GM19035 (cell line): ENCODE data around the gene SYNDIG1.
"Not testable (repeated sequence)": the region's sequence is repeated elsewhere in the genome, so short reads cannot be mapped to it uniquely, and the experiment has no call there.

Experiments
- ATAC-seq: cut with Tn5 transposase; IDR thresholded peaks from one replicate; pipeline ENCODE4 v1.9.1; 2021; ENCODE audit not compliant: unreplicated experiment

The SYNDIG1 gene

GRCh38 chr20:24491041-24491756 lies 21.8 kb downstream of the SYNDIG1 start:
- ATAC-seq, result no peak

DNA sequence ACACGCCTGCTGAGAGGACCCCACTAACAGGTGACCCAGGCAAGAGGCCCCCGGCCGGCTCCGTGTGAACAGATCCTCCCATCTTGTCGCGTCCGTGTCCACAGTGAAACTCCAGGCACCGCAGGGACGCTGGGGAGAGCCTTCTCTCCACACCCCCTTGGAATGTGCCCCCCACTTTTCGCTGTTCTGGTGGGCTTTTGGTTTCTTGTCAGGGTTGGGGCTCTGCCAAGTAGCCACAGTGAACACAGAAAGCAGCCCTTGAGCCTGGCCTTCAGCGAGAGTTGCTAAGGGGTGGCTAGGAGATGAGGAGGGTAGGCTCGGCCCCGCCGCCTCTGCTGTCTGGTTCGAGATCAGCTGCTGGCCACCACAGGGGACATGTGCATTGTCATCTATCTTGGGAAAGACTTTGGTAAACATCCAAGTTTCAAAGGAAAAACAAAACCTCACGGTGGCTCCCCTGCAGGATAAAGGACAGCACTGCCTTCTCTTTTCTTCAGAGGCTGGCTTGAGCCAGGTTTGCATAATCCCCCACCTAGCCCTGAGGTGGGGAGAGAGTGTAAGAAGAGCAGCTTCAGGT lies 22.7 kb downstream of the SYNDIG1 start:
- no peak for ATAC-seq

DNA sequence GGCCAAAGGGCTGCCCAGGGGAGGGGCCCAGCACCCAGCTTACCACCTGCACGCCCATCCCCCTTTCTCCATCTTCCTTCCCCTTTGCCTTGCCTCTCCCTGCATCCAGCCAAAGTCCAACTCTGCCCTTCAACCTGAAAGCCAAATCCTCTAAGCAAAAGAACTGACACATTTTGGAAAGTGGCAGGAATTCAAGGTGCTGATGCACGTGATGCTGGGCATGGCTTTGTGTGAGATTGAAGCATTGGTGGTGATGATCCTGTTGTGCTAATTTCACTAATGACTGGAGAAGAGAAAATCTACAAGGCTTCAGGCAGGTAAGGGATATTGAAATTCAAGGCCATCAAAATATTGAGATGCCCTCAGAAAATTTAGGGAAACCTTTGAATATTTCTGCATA lies 23.3 kb downstream of the SYNDIG1 start:
- no peak for ATAC-seq

GRCh38 chr20:24493181-24493580 lies 23.8 kb downstream of the SYNDIG1 start:
- ATAC-seq, result no peak

DNA sequence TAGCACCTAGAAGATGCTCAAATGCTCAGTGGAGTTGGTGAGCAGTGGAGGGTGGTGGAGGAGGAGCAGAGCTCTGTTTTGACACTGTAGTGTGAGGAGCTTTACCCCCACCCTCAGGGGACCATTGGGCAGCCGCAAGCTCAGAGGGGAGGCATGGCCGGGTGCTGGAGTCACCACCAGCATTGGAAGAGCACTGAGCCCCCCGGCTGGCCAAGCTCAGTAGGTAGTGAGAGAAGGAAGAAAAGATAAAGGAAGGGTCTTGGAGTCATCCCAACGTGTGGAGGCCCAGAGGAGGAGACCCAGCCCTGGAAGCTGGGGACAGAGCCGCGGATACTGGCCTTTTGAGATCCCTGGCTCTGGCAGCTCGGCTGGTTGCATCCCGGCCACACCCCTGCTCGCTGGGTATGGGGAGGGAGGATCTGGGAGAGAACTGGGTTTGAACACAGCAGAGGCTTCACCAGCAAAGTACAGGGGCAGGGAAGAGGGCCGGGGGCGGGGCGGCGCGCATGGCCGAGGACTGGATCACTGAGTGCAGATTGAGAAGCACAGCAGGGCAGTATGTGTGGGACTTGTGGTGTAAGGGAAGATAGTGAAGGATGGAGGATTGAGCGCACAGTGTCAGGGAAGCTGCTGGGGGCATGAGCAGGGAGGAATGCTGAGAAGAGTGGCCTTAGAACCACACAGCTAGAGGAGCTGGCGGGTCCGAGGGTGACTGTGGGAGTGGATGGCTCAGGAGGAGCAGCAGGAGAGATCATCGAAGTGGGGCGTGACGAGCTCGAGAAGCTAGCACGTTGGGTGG lies 24.4 kb downstream of the SYNDIG1 start:
- no peak for ATAC-seq

DNA sequence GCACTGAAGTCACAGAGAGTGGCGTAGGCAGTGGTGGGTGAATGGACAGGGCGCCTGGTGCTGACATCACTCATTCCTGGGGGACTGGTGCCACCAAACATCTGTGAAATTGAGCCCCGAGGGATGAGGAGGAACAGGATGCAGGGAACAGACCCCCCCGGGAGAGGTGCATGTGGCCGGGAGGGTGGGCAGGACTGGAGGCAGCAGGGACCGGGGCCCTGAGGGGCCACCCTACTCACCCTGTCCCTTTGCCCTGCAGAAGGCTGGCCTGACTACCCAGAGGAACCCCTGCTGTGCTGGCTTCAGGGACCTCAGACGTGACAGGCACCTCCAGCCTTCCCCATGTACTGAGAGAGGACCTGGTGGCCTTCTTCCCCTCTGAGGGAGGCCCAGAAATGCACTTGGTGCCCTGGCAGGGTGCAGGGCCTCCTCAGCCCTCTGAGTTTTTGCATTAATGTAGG lies 25.1 kb downstream of the SYNDIG1 start:
- ATAC-seq, result no peak

DNA sequence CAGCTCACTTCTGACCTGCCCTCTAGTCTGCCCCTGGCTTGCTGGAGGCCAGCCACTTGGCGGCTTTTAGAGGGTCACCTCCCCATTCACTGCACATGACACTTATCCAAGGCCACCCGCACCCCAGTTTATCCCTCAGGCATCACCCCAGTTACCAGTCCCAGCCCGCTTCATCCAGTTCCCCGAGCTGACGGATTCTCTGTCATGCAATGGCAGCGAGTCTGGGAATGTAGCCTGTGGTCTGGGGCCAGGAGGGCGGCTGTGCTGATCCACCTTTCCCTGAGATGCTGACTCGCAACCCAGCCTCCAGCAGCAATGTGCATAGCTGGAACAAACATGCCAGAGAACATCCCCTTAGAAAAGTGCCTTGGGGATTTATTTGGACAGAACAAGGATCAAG lies 25.8 kb downstream of the SYNDIG1 start:
- ATAC-seq, result no peak

GRCh38 chr20:24497851-24498250 lies 28.4 kb downstream of the SYNDIG1 start:
- ATAC-seq, result no peak

GRCh38 chr20:24498641-24499040 lies 29.2 kb downstream of the SYNDIG1 start:
- no peak for ATAC-seq

DNA sequence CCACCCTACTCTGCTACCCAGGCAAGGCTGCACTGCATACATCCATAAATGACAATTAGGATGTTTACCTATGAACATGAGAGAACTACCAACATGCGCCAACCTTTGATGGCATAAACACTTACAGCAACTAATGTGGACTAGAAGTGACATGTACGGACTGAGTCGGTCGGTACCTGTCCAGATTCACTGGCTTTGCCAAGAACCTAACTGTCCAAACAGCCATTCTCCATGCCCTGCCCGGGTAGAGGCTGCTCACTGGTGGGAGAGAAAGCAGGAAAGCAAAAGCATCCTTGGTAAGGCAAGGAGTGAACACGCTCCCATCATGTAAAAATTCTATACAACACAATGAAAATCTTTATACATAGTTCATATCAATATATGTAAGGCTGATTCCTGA lies 30.0 kb downstream of the SYNDIG1 start:
- ATAC-seq, result no peak

DNA sequence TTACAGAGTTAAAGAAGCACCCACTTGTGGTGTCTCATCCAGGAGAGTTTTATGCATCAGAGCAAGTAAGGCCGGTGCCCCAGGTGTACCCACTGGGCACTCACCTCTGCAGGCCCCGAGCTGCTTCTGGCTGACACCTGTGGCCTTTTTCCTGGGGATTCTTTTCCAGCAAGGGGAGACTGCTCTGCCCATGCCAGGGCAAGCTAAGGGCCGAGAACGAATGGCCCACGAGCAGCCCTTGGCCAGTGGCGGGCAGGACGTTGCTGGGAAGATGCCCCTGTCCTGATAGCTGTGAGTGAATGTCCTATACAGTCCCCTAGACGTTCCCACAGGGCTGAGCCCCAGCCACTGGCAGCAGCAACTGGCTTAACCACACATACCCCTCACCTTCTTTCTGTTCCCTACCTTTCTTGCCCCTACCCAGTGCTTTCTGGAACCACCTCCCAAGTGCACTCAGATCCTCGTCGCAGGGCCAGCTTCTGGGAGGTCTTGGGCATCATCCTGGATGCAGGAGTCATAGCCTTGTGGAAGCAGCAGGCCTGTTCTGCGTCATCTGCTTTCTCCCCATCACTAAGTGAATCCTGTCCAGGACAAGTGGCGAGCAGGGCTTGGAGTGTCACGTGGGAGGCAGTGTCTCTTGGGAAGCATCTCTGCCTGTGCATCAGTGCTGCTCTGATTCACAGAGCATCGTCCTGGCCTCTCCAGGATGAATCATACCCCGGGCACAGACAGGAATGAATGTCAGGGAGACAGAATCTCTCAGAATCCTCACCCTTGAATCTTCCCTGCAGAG lies 32.5 kb downstream of the SYNDIG1 start:
- ATAC-seq, result no peak

DNA sequence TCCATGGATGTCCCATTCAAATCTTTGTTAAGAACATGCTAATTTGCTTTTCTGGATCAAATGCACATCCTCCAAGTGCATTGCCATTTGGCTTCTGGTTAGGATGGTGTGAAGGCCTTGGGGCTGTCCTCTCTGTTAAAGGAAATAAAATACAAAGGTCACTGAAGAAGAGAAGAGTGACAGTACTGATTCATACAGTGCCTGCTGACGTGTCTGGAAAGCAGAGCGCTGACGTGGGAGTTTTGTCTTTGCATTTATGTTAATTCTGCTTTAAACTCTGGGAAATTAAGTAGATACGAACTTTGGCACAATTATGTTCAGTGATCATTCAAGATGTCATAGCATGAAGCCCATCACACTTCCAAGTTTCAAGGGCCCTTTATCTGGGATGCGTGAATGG lies 33.2 kb downstream of the SYNDIG1 start:
- ATAC-seq, result no peak

- ATAC-seq, result no peak
These were observed 34.0 kb downstream of the SYNDIG1 start for GRCh38 chr20:24503352-24503931.

- ATAC-seq, result no peak
These were observed 35.2 kb downstream of the SYNDIG1 start for GRCh38 chr20:24504331-24505285.

- ATAC-seq, result no peak
These were observed 36.7 kb downstream of the SYNDIG1 start for GRCh38 chr20:24506146-24506545.

DNA sequence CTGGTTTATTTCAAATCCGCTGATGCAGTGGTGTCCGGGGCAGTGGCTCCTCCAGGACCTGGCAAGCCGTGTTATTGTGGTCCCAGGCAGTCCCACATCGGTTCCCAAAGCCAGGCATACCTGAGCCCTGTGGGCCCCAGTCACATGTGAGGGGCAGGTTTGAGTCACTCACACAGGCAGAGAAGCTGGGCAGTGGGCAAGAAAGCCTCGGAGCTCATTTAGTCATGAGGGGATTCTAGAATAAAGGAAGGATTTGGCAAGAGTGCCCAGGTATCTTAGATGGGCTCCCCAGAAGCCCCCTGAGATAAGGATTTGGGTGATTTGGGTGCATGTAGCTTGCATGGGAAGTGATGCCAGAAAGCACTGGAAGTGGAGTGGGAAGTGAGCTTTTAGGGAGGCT lies 37.3 kb downstream of the SYNDIG1 start:
- no peak for ATAC-seq

DNA sequence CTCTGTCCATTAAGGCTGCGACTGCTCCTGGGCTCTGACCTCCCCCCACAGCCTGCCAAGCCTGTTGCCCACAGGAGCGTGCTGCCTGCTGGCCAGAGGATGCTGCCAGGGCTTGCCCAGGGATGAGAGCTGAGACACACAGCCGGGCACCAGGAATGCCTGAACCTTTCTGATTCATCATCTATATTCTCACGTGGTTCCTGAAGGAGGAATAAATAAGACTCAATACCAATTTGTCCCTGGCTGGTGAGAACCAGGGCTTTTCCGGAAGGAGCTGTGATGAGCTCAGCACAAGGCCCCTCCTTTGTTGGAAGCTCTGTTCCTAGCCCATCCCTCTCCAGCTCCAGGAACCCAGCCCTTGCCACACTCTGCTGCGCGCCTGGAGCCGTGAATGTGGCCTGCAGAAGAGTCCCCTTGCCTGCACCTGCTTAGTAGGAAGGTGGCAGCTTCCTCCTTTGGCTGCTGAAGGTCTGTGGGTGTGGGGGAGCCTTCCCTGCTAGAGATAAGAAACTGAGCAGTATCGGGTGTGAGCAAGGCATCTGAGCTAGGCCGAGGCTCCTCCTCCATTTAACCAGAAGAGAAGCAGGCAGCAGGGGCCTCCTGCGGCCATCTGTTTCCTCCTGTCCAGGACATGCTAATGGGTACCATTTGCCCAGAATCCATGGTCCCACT lies 37.9 kb downstream of the SYNDIG1 start:
- no peak for ATAC-seq

GRCh38 chr20:24512441-24512840 lies 43.0 kb downstream of the SYNDIG1 start:
- ATAC-seq, result not testable (repeated sequence)

- ATAC-seq, result no peak
These were observed 49.1 kb downstream of the SYNDIG1 start for GRCh38 chr20:24518515-24518914.
